ENCODE data around the gene ADRM1.

Gene ADRM1

DNA sequence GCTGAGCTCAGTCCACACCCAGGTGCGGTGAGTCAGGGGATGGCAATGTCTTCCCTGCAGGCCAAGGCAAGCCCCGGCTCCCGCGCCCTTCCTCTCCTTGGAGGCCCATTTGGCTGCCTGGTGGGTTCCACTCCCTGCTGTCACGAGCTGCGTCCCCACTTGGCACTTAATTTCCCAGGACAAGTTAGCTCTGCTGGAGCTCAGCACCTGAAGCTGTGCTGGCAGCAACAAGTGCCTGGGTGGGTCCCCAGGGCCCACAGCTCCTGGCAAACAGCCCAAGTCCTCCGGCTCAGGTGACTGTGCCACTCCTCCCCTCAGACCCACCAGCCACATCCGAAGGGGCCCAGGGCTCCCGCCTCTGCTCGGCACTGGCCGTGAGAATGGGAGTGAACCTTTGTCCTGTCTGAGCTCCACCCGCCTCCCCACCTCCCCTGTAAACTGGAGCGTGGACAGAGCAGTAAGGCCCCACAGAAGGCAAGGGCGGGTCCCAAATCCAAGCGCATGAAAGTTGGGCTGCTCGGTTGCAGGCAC is 47.4 kb downstream of the ADRM1 start:
- TF ChIP-seq, protein P1, sequence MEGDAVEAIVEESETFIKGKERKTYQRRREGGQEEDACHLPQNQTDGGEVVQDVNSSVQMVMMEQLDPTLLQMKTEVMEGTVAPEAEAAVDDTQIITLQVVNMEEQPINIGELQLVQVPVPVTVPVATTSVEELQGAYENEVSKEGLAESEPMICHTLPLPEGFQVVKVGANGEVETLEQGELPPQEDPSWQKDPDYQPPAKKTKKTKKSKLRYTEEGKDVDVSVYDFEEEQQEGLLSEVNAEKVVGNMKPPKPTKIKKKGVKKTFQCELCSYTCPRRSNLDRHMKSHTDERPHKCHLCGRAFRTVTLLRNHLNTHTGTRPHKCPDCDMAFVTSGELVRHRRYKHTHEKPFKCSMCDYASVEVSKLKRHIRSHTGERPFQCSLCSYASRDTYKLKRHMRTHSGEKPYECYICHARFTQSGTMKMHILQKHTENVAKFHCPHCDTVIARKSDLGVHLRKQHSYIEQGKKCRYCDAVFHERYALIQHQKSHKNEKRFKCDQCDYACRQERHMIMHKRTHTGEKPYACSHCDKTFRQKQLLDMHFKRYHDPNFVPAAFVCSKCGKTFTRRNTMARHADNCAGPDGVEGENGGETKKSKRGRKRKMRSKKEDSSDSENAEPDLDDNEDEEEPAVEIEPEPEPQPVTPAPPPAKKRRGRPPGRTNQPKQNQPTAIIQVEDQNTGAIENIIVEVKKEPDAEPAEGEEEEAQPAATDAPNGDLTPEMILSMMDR (IDR thresholded peaks at IDR 0.05; ENCODE audit: low read length, missing control alignments) = no peak
- no peak for DNase-seq (ENCODE audit: low read depth)

DNA sequence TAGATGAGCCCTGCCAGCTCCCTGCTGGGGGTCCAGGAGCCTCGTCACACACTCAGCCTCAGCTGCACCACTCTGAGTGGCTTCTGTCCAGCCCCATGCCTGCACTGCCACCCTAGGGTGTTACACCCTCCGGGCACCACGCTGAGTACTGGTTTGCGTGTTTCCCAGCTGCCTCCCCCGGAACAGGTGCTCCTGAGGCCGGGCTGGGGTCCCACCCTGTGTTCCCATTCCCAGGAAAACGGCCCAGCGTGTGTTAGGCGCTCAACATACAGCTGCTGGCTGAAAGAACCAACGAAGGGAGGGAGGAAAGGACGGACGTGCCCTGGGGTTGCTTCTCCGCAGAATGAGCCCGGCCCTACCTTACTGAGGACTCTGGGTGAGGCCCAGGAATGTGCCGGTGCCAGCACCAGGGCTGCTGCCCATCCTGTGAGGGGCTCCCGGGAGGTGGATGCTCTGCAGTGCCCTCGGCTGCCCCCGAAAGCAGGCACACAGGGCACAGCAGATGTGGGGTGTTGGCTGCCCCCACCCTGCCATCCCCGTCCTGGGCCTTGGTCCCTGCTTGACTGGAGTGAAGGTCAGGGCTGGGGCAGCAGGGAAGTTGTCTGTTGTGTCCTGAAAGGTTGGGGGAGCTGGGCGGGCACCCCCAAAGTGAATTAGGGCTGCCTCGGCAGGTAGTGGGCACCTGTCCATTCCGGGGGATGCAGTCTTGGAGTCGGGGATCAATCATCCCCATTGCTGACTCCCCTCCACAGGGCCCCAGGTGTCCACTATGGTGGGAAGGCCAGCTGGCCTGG is 48.0 kb downstream of the ADRM1 start:
- H3K4me3 ChIP-seq (replicated peaks; ENCODE audit: low read depth, low read length) = no peak overlapping the region
- DNase-seq (ENCODE audit: low read depth) = no peak
- TF ChIP-seq, protein P1 (IDR thresholded peaks at IDR 0.05; ENCODE audit: low read length, missing control alignments) = no peak

More for the DNA sequence above, 47.4 kb downstream of the ADRM1 start:
- H3K4me3 ChIP-seq (replicated peaks; ENCODE audit: low read depth, low read length) = no peak overlapping the region

DNA sequence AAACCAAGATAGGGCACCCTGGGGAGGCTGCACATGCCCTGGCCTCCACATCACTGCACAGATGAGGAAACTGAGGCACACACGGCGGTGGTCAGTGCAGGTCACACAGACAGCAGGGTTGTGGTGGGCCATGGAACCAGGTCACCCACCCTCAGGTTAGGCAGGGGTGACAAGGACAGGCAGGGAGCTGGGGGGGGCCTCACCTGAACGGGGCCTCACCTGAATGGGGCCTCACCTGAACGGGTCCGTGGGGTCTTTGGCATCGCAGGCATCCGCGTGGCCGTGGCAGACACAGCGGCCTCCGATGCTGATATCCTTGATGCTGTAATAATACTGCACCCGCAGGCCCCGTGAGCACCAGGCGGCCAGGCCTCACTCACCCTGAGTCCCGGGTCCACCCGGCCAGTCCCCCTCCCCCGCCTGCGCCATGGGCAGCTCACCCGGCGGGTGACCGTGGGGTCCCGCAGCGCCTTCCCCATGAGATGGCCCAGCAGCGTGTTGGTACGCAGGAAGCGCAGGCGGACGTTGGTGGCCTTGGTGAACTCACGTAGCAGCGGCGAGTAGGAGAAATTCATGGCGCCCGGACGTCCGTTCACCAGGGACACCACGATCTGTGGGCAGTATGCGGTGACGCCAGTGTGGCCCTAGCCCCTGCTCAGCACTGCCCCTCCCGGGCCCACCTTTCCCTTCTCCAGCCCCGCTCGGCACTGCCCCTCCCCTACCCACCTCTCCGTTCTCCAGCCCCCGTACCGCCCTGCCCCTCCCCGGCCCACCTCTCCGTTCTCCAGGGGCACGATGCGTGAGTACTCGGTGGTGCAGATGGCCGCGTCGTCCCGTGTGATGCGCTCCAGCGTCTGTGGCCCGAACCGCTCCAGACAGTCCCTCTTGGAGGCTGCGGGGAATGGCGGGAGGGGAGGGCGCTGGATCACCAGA is 48.9 kb downstream of the ADRM1 start:
- TF ChIP-seq, protein P1 (IDR thresholded peaks at IDR 0.05; ENCODE audit: low read length, missing control alignments) = no peak
- no peak overlapping the region for H3K4me3 ChIP-seq (replicated peaks; ENCODE audit: low read depth, low read length)
- DNase-seq (ENCODE audit: low read depth) = no peak

DNA sequence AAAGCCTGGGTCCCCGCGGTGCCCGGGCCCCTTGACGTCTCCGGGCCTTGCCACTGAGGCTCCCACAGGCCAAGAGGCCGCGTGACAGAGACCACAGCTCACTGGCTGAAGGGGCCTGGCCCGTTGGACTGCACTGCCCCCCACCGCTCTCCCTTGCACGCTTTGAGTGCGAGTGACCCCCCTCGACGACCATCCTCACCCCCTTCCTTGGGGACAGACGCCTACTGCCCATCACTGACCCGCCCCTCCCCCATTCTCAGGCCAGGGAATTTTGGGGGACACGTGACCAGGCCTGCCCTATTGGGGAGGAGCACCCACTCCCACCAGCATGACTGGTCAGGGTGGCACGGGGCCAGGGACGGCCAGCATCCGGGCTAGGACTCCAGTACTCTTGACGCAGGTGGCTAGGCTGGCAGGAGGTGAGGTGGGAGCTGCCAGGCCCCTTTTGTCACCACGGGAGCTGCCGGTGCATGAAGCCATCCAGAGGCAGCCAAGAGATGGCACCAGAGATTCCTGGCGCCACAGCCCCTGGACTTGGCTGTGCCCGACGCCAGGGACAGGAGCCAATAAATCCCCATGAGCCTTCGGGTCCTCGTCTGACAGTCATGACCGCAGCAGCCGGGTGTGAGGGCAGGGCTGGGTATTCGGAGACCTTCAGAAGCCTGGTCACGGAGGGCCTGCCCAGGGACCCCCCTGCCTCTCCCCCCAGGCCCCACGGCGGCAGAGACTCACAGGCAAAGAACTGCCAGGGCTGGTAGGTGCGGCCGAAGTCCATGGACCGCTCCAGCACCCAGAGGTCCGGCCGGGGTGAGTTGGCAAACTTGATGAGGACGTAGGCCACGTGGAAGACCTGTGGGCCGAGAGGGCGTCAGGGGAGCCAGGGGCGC is 49.8 kb downstream of the ADRM1 start:
- TF ChIP-seq, protein P1 (IDR thresholded peaks at IDR 0.05; ENCODE audit: low read length, missing control alignments) = no peak
- H3K4me3 ChIP-seq (replicated peaks; ENCODE audit: low read depth, low read length) = no peak overlapping the region
- no peak for DNase-seq (ENCODE audit: low read depth)

DNA sequence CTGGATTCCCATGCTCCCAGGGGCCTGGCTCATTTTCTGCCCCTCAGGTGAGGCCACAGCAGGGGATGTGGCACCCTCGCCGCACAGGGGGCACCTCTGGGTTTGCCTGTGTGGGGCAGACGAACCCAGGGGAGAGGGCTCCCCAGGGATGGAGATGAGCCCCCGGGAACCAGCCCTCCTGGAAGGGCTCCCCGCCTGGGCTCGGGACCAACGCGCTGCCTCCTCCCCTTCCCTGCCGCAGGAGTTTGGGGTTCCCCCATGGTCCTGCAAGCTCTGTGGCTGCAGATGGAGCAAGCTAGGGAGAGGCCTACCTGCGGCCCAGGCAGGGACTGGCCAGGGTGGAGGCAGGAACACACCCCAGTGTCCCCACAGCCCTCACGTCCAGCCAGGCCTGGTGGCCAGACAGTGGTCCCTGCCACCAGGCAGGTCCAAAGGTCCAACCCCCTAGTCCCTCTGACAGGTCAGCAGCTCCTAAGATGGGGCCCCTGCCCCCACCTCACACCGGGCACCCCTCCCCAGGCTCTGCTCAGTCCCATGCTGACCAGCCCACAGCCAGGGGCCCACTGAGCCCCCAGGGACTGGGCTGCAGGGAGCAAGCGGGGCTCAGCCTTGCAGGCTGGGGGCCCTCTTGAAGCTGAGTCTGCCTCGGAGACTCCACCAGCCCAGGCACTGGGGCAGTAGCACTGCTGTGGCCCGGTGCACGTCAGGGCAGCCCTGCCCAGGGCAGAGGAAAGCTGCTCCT is 50.7 kb downstream of the ADRM1 start:
- H3K4me3 ChIP-seq (replicated peaks; ENCODE audit: low read depth, low read length) = no peak overlapping the region

More for the DNA sequence above, 50.7 kb downstream of the ADRM1 start:
- DNase-seq (ENCODE audit: low read depth) = no peak
- TF ChIP-seq, protein P1 (IDR thresholded peaks at IDR 0.05; ENCODE audit: low read length, missing control alignments) = no peak
